Hematopoietic multipotent progenitor cell treated with erythropoietin and hydrocortisone succinate and interleukin-3 and kit ligand, for 4 days (in vitro differentiated cells): Measurements from ENCODE around the gene RPS6KA2.
A peak's percentile ranks its signal among the peaks of the same experiment; 100 is the strongest.

Experiments used
- DNase-seq: peaks from one replicate; pipeline ENCODE4 v3.0.0-alpha.2; 2015

Gene RPS6KA2

DNA sequence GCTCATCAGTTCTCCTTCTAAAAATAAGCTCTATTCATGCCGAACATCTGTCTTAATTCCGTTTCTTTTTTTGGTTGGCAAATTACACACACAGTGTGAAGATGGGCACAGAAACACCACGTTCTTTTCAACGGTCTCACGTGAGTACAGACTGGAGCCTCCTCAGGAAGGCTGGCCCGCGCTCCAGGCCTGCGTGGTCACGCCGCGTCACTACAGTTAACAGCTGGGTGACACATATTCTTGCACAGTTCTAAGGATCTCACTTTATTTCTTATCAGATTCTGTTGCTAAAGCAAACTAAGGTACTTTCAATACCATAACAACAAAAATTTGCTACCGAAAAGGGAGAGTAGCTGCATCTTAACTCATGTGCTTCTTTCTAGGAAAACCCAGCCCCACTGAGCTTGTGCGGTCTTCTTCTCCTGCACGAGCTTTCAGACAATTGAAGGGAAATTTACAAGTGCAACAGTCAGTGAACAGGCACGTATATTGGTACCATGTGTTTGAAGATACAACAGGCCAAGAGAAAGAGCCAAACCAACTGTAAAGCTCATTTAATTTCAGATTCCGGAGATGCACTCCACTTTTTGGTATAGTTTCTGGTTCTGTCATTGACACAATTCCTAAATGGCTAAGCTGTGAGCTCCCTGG lies 188.7 kb downstream of the RPS6KA2 start:
- peak; percentile 57 for DNase-seq

DNA sequence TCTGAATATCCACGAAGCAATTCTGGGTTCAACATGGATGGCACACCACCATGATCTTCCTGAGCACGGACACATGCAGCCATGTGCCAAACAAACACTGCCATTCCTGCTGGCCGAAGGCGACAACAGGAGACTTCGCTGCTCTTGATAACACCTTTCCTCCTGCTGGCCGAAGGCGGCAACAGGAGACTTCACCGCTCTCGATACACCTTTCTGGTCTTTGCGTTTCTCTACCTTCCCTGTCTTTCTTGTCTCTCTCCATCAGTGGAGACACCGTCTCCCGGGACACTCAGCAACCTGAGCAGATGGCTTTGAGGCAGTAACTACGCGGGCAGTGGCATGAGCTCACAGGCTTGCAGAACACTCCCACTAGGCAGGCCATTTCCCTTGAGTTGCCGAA lies 189.4 kb downstream of the RPS6KA2 start:
- DNase-seq: no peak

DNA sequence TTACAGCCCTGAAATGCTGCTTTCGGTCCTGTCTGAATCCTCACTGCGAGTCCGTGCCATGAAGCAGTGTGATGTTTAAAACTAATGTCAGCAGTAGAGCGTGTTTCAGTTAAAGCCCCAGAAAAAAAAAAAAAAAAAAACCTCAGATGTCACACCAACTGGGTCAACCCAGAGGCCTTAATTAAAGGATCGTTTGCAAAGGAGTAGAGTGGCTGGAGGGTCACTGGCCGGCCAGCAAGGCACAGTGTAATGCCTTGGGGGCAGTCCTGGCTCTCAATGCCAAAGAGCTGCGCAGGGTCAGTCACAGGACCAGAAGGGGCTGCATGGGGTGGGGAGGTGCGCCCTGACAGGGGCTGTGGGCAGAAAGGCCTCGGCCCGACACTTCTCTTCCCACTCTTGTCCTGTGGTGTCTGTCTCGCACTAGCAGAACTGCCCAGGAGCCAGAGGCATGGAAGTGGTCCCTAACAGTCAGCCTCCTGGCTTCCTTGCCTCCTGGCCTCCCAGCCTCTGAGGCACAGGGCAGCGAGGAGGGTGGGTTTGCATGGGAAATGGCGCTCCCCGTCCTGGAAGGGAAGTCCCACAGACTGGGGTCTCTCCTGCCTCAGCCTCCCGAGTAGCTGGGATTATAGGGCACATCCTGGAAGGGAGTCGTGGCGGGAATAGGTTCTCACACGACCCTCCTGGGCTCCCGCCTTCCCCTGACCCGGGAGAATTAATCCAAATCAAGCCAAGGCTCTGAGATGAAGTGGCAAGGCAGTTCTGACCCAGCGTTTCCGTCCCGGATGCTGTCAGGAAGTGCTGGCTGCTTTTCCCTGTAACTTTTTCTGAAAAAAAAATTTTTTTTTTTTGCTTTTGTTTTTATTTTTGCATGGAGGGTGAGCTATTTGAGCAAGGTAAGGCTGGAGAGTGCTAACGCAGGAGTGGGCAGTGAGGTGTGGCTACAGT lies 190.6 kb downstream of the RPS6KA2 start:
- no peak for DNase-seq

DNA sequence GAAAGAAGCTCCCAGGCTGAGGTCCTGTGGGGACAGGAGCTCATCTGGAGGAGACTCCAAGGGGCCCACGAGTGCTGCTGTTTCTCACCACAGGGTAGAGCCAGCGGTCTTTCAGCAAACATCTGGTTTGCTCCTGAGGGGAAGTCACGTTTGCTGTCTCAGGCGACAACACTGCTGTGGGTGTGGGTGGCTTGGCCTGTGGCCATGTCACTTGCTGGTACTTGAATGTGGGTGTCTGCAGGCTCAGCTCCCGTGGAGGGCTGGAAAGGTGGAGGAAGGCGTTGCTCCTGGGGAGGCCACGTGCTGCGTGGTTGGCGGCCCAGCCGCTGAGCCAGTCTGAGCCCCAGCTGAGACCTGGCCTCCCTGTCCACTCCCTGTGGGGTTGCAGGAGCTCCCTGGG lies 191.5 kb downstream of the RPS6KA2 start:
- peak; percentile 85 for DNase-seq

DNA sequence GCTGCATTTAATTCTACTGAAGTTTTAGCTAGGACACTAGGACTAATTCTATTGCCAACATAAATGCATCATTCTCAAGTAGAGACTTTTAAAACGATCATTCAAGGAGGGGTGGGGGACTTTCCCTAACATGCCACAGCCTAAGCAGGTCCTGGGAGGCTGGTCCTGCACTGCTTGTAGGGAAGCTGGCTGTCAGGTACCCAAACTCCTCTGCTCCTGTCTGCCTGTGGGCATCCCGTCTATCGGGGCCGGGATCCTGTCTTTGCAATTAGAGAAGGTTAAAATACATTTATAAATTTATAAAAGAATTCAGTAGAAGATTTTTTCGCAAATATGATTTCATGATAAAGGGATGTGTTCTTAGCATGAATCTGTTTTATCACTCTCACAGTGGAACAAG lies 192.7 kb downstream of the RPS6KA2 start:
- no peak for DNase-seq

DNA sequence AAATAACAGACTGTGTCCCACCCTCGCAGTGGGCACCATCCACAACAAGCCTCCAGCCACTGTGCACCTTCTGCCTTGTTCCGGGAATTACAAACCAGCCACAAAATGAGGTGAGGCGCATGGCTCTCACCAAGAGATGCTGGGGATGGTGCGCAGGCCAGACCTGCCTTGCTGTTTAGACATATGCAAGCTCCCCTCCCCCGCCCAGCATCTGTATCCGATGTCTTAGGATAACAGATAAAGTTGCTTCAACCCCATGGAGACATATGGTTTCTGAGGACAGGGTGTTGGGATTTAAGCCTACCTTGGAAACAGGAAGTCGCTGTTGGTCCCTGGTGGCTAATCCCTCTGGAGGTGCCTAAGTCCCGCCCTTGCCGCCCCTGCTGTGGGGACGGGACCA lies 194.0 kb downstream of the RPS6KA2 start:
- no peak for DNase-seq

DNA sequence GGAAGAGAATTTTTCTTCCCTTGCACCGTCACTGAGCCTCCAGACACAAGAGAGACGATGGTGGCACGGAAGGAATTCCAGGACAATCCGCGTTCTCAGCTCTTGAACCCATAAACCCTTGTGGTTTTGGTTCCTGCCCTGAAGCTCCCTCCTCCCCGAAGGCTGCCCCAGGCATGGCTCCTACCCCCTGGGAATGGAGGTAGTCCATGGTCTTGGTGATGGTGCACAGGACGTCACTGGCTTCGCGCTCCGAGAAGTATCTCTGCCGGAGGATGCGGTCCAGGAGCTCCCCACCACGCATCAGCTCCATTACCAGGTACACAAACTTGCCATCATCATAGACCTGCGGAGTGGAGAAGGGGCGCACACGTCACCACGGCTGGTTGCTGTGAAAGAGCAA lies 196.8 kb downstream of the RPS6KA2 start:
- DNase-seq: no peak

DNA sequence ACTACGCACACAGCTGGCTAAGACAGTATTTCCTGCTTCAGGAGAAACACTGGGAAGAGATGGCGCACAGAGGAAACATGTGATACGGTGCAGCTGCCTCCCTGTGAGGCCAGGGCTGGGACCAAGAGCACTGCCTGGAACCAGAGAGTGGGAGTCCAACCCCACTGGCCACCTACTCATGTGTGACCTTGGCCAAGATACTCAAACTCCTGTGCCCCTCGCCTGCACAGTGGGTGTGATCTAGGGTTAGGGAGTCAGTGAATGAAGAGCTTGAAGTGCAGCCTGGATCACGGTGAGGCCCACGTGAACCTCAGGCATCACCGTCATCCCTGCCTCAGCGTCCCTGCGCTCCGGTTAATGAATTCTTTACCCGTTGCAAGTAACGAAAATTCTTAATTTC lies 202.6 kb downstream of the RPS6KA2 start:
- DNase-seq: no peak

DNA sequence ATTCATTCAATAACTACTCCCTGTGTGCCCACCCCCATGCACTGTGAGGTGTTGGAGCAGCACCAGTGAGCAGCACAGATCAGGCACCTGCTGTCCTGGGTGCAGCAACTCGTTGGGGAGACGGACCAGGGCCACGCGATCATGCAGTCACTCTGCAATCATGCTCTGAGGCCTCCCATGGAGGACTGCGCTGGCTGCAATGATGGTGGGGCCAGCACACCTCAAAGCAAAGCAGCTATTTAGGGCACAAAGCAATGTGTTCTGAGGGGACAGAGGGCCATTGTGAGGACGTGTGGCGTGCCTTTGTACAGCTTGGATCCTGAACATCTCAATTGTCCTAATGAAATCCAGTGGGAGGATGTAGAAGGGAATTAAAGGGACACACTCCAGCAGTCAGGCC lies 203.3 kb downstream of the RPS6KA2 start:
- no peak for DNase-seq

DNA sequence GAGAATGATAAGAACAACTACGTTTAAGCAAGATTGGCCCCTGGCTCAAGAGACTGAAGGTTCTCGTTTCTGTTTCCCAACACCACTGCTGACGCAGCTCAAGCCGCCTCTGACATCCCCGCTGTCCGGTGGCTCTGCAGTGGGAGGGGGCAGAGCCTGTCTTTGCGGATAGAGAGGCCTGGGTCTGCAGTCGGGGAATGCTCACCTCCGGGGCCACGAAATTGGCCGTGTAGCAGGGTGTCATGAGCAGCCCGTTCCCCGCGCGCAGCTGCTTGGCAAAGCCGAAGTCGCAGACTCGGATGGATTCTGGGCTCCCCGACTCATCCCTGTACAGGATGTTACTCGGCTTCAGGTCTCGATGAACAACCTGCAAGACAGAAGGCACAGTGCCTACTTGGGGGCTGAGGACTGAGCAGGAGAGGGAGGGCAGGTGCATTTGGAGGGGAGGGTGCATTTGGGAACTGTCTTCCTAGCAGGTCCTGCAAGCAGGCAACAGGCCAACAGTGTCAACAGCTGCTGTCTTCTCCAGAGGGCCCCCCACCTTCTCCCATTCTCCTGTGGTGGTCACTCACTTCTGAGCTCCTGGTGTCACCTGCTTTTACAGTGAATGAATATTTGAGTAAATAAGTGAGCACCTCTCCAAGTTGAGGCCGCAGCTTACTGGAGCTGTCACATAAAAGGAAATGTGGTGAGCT lies 203.9 kb downstream of the RPS6KA2 start:
- no peak for DNase-seq

DNA sequence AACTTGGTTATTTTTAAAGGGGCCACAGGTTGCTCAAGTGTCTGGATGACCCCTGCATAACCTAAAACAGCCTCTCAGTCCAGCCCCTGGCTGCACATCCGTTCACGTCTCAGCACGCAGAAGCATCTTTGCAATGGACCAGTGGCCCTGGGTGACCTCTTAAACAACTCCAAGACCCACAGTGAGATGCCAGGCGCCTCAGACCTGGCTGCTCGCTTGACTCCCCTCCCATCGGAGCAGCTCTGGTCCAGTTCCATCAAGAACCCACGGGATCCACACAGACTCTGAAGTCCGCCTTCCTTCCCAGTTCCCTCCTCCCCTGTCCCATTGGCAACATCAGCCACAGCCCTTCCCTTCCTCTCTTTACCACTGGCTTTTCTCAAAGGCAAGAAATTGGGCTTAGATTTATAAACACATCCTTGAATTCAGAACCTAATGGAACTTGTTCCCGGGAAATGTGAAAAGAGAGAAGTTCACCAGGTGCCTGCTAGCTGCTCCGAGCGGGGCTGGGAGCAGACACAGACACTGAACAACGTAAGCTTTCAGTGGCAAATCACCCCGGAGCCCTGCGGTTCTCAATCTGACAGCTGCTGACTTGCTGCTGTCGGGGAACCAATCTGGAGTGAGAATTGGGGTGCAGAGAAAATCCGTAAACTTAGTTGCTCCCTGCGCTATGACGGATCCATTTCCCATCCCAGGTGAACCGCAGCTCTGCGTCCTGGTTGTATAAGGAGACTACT lies 204.7 kb downstream of the RPS6KA2 start:
- DNase-seq: no peak

DNA sequence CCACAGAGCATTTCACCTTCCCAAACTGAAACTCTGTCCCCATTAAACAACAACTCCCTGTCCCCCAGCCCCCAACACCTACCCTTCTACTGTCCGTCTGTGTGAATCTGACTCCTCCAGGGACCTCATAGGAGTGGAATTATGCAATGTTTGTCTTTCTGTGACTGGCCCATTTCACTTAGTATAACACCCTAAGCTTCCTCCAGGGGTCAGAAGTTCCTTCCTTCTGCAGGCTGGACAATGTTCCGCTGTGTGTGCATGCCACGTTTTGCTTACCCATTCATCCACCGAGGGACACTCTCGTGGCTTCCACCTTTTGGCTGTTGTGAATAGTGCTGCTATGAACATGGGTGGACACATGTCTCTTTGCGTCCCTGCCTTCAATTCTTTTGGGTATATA lies 206.7 kb downstream of the RPS6KA2 start:
- DNase-seq: peak; percentile 52

DNA sequence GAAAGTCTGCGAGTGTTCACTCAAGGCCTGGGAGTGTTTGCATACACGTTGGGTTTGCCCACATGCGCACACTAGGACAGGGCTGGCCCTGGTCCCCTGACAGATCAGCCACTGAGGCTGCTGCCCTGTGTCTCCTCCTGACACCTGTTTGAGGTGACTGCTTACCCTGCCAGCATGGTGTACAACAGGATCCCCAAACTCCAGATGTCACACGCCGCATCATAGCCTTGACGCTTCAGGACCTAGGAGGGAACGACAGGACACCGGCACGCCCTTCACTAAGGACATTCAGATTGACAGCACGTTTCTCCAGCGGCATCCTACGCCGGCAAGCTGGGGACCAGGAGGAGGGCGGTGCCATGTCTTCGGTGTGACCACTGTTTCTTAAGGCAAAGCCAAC lies 207.3 kb downstream of the RPS6KA2 start:
- no peak for DNase-seq

DNA sequence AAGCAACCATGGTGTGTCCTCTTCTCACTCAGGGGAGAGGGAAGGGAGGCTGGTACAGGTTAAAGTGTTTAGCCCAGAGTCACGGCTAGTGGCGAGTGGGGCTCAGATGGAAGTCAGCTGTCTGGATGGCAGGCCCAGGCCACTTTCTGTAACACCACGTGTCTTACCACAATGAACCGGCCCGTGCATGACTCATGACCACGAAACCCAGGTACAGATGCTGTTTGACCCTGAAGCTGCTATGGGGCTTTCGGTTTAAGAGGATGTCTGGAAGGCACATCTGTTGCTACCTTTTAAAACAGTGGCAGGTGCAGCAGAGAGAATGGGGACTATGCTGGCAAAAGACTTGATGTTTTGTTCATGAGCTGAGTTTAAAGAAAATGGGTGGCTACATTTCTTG lies 207.8 kb downstream of the RPS6KA2 start:
- peak; percentile 53 for DNase-seq

DNA sequence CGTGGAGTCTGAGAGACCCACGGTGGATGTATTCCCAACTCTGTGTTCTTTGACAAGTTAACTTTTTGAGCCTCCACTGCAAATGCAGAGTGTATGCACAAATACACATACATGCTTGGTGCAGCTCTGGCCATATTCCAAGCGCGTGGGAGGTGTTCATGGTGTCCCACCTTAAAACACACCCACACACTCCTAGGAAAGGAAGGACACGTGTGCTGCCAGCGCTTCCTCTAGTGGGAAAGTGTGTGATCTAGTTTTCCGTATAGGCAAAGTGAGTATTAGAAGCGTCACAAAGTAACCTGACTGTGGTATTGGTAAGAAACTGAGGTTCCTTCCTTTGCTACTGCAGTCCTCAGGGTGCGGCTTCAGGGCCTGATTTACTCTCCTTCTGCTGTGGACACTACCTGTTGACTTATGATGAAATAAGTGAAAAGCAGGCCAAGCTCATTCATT lies 208.3 kb downstream of the RPS6KA2 start:
- no peak for DNase-seq

DNA sequence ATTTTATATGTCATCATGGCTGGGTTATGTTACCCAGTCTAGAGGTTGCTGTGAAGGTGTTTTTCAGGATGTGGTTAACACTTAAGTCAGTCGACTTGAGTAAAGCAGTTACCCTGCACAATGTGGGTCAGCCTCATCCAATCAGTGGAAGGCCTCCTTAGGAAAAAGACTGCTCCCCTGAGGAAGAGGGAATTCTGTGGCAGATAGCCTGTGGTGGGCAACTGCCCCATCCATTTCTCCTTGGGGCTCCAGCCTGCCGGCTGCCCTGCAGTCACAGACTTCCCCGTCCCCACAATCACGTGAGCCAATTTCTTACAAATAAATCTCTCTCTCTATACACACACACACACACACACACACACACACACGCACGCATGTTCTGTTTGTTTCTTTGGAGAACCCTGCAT lies 209.8 kb downstream of the RPS6KA2 start:
- no peak for DNase-seq

DNA sequence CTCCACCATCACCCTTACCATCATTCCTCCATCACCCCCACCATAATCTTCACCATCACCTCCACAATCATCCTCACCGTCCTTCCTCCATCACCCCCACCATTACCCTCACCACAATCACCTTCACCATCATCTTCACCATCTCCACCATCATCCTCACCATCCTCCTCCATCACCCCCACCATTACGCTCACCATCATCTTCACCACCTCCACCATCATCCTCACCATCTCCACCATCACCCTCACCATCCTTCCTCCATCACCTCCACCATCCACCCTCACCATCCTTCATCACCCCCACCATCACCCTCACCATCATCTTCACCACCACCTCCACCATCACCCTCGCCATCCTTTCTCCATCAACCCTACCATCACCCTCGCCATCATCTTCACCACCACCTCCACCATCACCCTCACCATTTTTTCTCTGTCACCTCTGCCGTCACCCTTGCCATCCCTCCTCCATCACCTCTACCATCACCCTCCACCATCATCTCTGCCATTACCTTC lies 211.2 kb downstream of the RPS6KA2 start:
- DNase-seq: no peak

DNA sequence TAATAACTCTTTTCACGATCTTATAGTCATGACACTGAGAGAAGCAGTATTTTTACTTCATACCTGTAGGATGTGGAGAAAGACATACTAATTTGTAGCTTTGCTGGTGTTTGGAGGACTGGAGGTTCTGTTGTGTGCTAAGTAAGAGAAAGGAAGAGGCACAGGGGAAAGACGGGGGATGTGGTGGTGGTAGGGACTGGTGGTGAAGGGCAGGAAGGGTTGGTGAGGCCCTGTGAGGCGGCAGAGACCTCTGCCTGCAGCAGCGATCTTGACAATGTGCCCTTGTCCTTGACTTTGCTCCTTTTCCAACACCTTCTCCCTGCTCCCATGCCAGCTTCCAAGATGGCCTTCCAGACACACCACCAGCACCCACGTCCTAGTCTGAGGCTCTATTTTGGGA lies 211.7 kb downstream of the RPS6KA2 start:
- DNase-seq: no peak

DNA sequence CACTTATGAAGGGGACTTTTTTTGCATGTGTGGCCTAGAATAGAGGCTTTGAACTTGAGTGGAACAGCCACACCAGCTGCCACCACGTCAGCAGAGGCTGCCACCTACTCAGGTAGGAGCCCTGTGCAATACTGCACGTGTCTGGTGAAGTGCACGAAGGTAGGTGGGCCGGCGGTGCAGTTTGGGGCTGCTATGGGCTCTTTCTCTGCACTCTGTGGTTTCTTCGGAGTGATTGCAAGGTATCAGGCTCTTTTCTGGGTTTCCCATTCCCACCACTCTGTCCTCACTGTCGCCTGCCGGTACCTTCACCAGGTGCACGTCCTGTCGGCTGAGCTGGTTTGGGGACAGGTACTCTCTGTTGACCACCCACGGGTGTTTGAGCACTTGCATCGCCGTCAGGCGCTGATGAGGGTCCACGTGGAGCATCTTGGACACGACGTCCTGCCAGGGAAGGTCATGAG lies 213.5 kb downstream of the RPS6KA2 start:
- no peak for DNase-seq

DNA sequence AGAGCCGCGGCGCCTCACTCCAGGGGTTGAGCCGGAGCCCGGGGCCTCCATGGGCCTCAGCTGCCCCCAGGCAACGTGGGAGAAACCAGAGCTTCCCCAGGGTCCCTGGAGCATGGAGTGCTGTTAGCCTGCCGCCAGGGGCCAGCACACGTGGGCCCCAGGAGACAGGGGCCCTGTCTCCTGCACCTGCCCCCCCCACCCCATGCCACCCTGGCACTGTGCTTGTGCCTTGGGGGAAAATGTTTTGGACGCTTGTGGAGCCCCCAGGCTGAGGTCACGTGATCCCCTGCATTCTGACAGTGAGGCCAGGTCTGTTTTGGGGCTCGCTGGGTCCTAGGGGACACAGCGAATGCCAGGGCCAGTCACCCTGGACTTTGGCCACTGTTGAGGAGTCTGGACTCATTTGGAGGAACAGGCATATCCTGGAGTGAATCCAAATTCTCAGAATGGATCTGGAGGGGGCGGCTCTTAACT lies 214.1 kb downstream of the RPS6KA2 start:
- no peak for DNase-seq

DNA sequence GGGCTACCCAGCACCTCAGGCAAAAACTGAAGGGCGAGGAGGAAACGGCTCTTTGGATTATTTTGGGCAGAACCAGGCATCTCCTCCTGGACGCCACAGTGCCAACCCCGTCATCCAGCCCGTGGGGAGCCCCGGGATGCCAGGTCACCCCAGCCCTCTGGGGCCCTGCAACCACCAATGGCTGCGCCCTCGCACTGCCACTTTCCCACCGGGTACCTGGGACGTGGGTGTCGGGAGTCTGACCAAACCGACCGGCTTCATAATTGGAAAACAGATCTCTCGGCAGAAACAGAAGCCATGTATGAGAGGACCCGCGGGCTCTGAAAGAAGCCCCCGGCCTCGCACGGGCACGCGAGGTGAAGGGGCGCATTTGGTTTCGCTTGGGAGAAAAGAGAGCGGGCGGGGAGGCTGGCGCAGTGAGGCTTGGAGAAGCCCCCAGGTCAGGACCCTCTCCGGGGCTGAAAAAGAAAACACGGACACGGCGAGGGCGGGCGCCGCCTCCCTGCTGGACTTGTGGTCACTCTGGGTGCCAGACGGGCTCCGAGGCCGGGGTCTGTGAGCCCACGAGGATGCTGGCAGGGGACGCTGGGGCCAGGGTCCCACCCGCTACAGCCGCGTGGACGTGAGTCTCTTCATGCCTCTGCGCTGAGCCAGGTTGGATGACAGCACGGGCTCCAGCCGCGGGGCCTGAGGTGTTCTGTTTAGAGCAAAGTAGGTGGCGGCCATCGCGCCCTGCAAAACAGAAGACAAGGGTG lies 214.7 kb downstream of the RPS6KA2 start:
- no peak for DNase-seq

DNA sequence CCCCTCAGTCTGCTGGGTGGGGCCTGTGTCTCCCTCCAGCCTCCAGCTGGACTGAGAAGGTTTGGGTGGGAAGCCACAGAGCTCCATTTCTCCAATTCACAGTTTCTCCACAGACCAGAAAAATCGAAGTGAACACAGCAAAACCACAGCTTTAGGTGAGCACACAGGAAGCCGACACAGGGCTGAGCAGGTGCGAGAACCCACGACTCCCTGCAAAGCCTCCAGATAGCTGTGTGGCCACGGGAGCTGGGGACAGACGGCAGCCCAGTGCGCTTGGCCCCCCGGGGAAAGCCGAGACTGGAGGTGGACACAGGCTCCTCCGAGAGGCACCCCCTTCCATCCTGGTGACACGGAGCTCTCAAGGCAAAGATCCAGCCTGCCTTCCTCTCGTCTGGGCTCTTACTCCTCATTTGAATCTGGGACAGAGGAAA lies 215.3 kb downstream of the RPS6KA2 start:
- no peak for DNase-seq
